OCI-LY3 (cell line): Measurements from ENCODE around the gene ABCA8.

Experiments used
- H2AFZ ChIP-seq: fragments of 200-600, 300-600 bp; shearing (Covaris generic); 2 replicates; pipeline ENCODE4 v1.6.0; 2014; ENCODE audit warnings: antibody characterized with exemption, low read depth, low read length
- H3K27ac ChIP-seq: fragments of 200-600, 300-600 bp; sonication (generic); 2 replicates; pipeline ENCODE4 v1.5.1; 2014; ENCODE audit warnings: mild to moderate bottlenecking, low read length, moderate library complexity, mixed read lengths
- H3K27me3 ChIP-seq: fragments of 200-600, 300-600 bp; sonication (generic); 2 replicates; pipeline ENCODE4 v1.6.1; 2014; ENCODE audit warnings: low read depth, low read length, mixed read lengths
- H3K36me3 ChIP-seq: fragments of 200-600, 300-600 bp; sonication (generic); replicated peaks from 2 replicates; pipeline ENCODE3; 2014; ENCODE audit warnings: low read depth, low read length, mixed read lengths
- H3K4me1 ChIP-seq: fragments of 300-600, 200-600 bp; sonication (generic); 2 replicates; pipeline ENCODE4 v1.6.1; 2014; ENCODE audit warnings: low read length, mixed read lengths
- H3K4me2 ChIP-seq: fragments of 200-600, 300-600 bp; sonication (generic); 2 replicates; pipeline ENCODE4 v1.6.1; 2014; ENCODE audit warnings: low read length, mixed read lengths
- H3K4me3 ChIP-seq: fragments of 300-600, 200-600 bp; sonication (generic); 2 replicates; pipeline ENCODE4 v1.5.1; 2014; ENCODE audit warnings: antibody characterized with exemption, mild to moderate bottlenecking, low read length, moderate library complexity
- H3K79me2 ChIP-seq: fragments of 300-600, 200-600 bp; shearing (Covaris generic); 2 replicates; pipeline ENCODE4 v1.6.1; 2014; ENCODE audit warnings: mild to moderate bottlenecking, low read length, mixed read lengths
- H3K9ac ChIP-seq: fragments of 300-600, 200-600 bp; shearing (Covaris generic); 2 replicates; pipeline ENCODE4 v1.6.0; 2014; ENCODE audit warnings: mild to moderate bottlenecking, low read length, moderate library complexity
- H3K9me3 ChIP-seq: fragments of 200-600, 300-600 bp; shearing (Covaris generic); 2 replicates; pipeline ENCODE4 v1.6.1; 2014; ENCODE audit warnings: low read length, mixed read lengths; ENCODE audit not compliant: insufficient read depth
- H4K20me1 ChIP-seq: fragments of 200-600, 300-600 bp; sonication (generic); 2 replicates; pipeline ENCODE4 v1.6.1; 2016; ENCODE audit warnings: low read length, mixed read lengths; ENCODE audit not compliant: insufficient read depth
- CTCF ChIP-seq: fragments of 200-600, 300-600 bp; sonication (generic); IDR thresholded peaks from 2 replicates; pipeline ENCODE4 v1.5.1; 2014; ENCODE audit warnings: antibody characterized with exemption, low read length, low read depth
- EZH2phosphoT487 ChIP-seq: fragments of 200-600 bp; shearing (Covaris generic); IDR thresholded peaks from 2 replicates; pipeline ENCODE4 v1.6.1; 2018; ENCODE audit warnings: antibody characterized with exemption, mixed run types, low read depth

Gene ABCA8

DNA sequence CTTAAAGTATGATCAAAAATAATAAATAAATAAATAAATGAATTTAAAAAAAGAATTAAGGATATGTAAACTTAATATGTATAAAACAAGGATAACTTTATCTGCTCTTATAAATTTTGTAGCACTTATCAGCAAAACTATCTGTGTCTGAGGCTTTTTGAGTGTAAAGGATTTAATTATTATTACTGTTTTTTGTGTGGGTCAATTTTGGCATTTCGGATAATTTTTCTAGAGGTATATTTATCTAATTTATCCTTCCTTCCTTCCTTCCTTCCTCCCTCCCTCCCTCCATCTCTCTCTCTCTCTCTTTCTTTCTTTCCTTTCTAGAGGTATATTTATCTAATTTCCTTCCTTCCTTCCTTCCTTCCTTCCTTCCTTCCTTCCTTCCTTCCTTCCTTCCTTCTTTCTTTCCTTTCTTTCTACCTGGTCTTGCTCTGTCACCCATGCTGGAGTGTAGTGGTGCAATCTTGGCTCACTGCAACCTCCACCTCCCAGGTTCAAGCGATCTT is 120.8 kb downstream of the ABCA8 start:
- Histone ChIP-seq H3K79me2 (no peaks in the 10 kb centered on the region), H3K4me2 (no peak overlapping the region), H4K20me1 (no peaks in the 10 kb centered on the region), H3K9ac (no peak overlapping the region), H2AFZ (no peak overlapping the region), H3K36me3 (no peaks in the 10 kb centered on the region), H3K4me3 (no peak overlapping the region), H3K4me1 (peaks cover 5% of the 10 kb centered on the region), H3K27ac (no peak overlapping the region), H3K9me3 (no peaks in the 10 kb centered on the region), H3K27me3 (no peaks in the 10 kb centered on the region)
- TF ChIP-seq EZH2phosphoT487 = no peak
- TF ChIP-seq CTCF = no peak

- H3K4me2 ChIP-seq = no peak overlapping the region
- H2AFZ ChIP-seq = no peak overlapping the region
- no peak overlapping the region for H3K27ac ChIP-seq
- no peaks in the 10 kb centered on the region for H3K36me3 ChIP-seq
- H3K4me3 ChIP-seq = no peak overlapping the region
- H3K27me3 ChIP-seq = no peaks in the 10 kb centered on the region
- H3K9me3 ChIP-seq = no peaks in the 10 kb centered on the region
- H4K20me1 ChIP-seq = no peaks in the 10 kb centered on the region
- no peaks in the 10 kb centered on the region for H3K79me2 ChIP-seq
- H3K9ac ChIP-seq = no peak overlapping the region
- TF ChIP-seq CTCF (no peak), EZH2phosphoT487 (no peak)
- peaks cover 9% of the 10 kb centered on the region for H3K4me1 ChIP-seq
These were observed 122.9 kb downstream of the ABCA8 start for GRCh38 chr17:68832109-68832802.

- Histone ChIP-seq H3K27ac (no peak overlapping the region), H3K4me3 (no peak overlapping the region), H3K36me3 (no peaks in the 10 kb centered on the region), H3K4me2 (no peak overlapping the region), H3K9ac (no peak overlapping the region), H2AFZ (no peak overlapping the region), H3K79me2 (no peaks in the 10 kb centered on the region), H3K9me3 (no peaks in the 10 kb centered on the region), H3K27me3 (no peaks in the 10 kb centered on the region), H4K20me1 (no peaks in the 10 kb centered on the region), H3K4me1 (peaks cover 9% of the 10 kb centered on the region)
- TF ChIP-seq CTCF (no peak), EZH2phosphoT487 (no peak)
These were observed 124.0 kb downstream of the ABCA8 start for GRCh38 chr17:68831170-68831569.

DNA sequence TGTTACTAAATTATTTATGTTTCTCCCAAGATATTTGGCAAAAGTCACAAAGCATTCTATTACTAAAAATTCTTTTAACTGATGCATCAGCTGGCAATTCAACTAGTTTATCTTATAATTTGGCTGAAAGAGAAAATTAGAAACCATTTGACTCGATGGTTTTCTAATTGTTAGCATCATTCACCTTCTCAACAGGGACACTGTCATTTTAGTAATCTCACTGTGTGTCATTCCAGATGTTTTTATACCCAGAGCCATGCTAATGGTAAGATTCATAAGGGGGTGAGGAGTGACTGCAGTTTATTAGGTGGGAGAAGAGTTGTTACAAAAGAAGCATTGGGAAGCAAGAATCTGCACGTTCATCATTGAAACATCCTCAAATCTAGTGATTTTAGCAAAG is 124.9 kb downstream of the ABCA8 start:
- no peak overlapping the region for H3K4me3 ChIP-seq

More for the DNA sequence above, 124.9 kb downstream of the ABCA8 start:
- H3K9me3 ChIP-seq = no peaks in the 10 kb centered on the region
- H3K9ac ChIP-seq = no peak overlapping the region
- no peaks in the 10 kb centered on the region for H3K36me3 ChIP-seq
- H4K20me1 ChIP-seq = no peaks in the 10 kb centered on the region
- H3K4me2 ChIP-seq = no peak overlapping the region
- no peak overlapping the region for H2AFZ ChIP-seq
- H3K79me2 ChIP-seq = no peaks in the 10 kb centered on the region
- no peak for TF ChIP-seq EZH2phosphoT487
- TF ChIP-seq CTCF = no peak
- no peaks in the 10 kb centered on the region for H3K27me3 ChIP-seq
- H3K4me1 ChIP-seq = peaks cover 8% of the 10 kb centered on the region
- no peak overlapping the region for H3K27ac ChIP-seq
